Hypothalamus (tissue), 51 donors: ENCODE measurements around the gene ALKBH4.
"Not testable (repeated sequence)": the region's sequence is repeated elsewhere in the genome, so short reads cannot be mapped to it uniquely, and the experiment has no call there.

Experiments
- DNase-seq, 51 donors: peaks; one replicate each; lab custom pipeline; 2025; lab: John Stamatoyannopoulos, UW

The ALKBH4 gene

DNA sequence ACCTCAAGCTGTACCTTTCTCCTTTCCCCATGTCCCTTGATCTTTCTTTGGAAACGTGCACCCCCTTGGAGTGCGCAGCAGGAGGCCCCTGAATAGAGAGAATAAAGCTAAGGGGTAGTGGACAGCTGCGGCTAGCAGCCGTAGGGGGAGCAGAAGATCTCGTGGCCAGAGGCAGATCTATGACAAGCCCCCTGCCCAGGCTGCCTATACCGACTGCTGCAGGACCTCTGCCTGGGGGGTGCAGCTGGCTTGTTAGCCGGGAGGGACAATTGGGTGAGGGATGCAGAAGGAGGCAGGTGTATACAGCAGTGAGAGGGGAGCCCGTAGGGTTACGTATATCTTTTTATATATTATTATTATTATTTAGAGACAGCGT, 14.5 kb upstream of the ALKBH4 start:
- DNase-seq: not testable (repeated sequence)

DNA sequence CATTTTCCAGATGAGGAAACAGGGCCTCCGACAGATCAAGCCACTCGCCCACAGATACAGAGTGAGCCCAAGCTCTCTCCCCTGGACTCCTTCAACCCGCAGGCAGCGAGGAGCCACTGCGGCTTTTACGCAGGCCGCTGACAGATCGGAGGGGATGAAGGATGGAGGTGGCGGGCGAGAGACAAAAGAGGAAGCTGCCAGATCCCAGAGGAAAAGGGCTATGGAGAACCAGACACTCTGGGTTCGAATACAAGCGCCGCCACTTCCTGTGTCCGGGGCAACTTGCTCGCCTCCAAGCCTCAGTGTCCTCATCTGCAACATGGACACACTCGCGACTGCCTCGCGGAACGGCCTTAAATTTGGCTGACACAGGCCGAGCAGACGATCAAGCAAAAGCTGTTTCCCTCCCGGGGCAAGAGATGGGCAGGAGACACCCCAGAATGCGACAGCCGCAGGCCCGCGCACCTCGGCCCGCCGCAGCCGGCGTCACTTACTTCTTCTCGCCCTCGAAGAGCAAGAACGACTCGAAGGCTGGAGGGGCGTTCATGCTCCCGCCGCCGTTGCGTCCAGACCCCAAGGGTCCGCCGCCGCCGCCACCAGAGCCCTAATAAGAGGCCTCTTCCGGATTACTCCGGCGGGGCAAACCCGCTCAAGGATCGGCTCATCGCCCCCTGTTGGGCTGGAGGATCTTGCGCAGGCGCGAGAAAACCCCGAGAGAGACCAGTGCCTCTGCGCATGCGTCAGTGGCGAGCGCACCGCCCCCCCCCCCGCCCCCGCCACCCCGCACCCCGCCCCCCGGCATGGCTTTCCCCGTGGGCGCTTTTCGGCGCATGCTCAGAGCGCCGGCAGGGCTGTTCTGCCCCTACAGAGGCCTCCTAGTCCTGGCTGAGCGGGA, 13.9 kb upstream of the ALKBH4 start, which contains the start of gene POLR2J:
POLR2J (minus strand) TSS at position 609 of the 895 bp plus-strand sequence; CDS start at position 547, 62 bp downstream.
- DNase-seq: not testable (repeated sequence)

DNA sequence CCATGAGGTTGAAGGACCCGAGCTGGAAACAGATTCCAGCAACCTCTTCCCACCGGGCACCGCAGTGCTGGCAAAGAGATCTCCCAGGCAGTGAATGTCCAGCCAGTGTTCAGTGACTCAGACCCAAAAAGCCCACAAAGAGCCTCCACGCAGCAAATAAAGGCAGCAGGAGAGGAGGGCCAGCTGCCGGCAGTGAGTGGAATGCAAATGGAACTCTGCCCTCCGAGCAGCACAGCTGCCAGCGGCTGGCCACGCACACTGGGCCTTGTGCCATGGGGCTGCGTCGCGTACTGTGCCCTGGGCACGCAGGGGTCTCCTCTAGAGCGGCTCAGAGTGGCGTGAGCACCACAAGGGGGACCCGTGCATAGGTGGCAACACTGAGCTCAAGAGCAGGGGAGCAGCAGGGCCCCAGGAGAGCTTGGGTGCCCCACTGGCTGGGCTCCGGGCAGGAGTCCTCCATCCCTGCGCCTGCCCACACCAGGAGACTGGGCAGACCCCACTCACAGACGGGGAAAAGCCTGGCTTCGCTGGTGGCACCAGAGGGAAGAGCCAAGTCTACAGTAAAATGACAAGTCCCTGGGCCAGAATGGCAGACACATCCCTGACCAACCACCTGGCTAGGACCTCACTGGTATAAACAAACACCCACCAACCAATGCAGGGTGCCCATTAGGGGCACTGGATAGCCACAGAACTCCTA, 10.2 kb upstream of the ALKBH4 start:
- DNase-seq: not testable (repeated sequence)

DNA sequence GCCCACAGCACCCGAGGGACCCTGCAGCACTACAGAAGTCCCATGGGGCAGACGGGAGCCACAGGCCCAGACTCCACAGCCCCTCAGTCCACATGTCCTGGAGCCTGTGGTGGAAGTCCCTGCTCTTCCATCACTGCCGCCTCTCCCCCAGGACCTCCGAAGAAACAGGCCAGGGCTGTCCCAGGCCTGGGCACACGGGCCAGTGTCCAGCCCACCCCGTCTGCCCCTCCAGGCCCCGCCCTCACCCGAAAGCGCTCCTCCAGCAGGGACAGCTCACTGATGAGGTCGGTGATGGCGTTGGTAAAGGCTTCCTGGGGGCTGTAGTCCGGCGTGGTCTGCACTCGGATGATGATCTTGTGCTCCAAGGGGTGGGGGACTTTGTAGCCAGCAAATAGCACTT, 9.5 kb upstream of the ALKBH4 start:
- DNase-seq: not testable (repeated sequence)

- peak in 24 of 51 donors; percentile 4 to 62 (median 28) for DNase-seq
Observed at GRCh38 chr7:102473271-102473991, 8.8 kb upstream of the ALKBH4 start.

DNA sequence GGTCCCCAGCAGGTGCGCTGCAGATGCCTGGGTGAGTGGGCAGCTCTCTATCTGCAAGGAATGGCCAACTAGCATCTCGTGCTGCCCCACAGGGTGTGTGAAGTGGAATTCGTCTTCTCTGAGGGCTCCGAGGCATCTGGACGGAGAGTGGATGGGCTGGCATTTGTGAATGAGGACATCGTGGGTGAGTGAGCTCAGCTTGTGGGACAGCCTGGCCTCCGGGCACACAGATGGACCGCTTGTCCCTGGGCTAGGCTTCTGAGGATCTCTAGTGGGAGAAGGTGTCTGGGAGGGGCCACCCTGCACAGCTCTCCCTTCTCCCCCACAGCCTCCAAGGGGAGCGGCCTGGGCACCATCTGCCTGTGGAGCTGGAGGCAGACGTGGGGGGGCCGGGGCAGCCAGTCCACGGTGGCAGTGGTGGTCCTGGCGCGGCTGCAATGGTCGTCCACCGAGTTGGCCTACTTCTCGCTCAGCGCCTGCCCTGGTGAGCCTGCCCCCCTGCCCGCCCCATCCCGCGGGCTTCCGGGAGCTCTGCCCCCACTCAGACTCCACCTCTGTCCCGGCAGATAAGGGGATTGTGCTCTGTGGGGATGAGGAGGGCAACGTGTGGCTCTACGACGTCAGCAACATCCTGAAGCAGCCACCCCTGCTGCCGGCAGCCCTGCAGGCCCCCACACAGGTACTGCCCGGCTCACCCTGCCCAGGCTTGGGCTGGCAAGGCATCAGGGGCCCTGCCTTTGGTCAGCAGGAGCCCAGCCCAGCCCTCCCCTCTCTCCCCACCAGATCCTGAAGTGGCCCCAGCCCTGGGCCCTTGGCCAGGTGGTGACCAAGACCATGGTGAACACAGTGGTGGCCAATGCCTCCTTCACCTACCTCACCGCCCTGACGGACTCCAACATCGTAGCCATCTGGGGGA, 7.7 kb upstream of the ALKBH4 start:
- no peak for DNase-seq

DNA sequence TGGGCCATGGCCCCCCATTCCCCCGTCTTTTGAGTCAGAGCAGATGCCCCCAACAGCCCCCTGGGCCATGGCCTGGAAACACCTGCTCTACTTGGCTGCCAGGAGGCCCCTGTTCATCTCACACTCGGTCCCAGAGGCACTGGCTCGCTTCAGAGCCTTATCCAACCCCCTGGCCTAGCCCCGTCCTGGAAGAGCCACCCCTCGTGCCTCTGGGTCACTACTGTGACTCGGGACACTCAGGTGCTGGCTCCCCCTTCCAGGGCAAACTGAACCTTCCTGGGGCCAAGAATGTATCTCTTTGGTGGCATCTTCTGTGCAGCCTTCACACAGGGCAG, 7.1 kb upstream of the ALKBH4 start:
- no peak for DNase-seq

DNA sequence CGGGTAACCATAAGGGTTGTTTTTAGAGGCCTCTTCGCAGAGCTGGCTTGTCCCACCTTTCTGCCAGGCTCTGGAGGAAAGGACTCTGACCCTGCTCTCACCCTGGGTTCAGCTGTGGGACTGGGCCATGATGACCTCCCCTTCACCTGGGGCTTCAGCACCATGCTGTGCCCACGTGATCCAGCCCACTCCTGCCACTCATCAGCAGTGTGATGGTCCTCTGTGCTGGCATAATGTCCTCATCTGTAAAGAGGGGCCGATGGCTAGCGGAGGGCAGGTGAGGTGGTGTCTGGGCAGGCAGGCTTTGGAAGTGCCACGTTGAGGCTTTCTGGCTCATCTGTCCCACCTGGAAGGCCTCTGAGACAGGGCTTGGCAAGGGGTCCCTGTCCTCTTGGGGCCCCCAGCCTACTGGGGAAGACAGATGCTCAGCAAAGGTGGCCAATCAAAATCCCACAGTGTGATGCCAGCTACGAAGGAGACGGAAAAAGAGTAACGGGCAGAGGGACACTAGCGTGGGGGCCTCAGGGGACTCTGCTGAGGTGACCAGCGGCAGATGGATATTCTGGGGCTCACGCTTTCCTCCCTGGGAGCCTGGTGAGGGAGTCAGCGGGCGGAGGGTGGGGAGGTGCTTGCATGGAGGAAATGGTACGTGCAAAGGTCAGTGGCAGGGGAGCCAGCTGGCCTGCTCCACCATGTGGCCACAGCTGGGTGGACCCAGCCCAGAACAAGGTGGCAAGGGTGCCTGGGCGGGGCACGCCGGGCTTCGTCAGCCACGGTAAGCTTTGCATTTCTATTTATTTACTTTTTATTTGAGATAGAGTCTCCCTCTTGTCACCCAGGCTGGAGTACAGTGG, 5.5 kb upstream of the ALKBH4 start:
- no peak for DNase-seq

GRCh38 chr7:102469351-102469971, 4.8 kb upstream of the ALKBH4 start:
- DNase-seq: no peak

GRCh38 chr7:102468478-102469350, 4.1 kb upstream of the ALKBH4 start:
- peak in 2 of 51 donors; percentile 22 to 24 for DNase-seq

DNA sequence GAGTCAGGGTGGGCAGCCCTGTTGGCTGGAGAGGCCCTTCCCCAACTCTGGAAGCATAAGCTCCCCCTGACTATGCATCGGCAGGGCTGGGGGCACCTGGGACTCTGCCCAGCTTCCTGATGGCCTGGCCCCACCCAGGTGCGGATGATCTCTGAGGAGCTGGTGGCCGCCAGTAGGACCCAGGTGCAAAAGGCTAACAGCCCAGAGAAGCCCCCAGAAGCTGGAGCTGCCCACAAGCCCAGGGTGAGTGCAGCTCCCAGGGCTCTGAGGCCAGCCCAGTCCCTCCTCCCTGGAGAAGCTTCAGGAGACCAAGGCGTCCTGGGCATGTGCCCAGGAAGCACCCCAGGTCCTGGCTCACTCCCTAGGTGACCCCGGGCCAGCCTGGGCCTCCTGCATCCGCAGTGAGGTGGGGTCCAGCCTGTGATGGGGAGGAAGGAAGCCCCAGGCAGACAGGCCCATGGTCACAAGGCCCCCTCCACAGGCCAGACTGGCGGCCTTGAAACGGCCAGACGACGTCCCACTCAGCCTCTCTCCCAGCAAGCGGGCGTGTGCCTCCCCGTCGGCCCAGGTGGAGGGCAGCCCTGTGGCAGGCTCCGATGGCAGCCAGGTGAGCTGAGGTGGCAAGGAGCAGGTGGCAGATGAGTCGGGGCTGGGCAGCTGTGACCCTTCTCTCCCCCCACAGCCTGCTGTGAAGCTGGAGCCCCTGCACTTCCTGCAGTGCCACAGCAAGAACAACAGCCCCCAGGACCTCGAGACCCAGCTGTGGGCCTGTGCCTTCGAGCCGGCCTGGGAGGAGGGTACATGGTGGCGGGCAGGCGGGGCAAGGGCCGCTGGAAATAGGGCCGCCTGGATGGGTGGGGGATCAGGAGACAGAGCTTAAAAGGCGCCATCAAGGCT, 3.2 kb upstream of the ALKBH4 start:
- DNase-seq: no peak

GRCh38 chr7:102466097-102466496, 1.4 kb upstream of the ALKBH4 start:
- no peak for DNase-seq

DNA sequence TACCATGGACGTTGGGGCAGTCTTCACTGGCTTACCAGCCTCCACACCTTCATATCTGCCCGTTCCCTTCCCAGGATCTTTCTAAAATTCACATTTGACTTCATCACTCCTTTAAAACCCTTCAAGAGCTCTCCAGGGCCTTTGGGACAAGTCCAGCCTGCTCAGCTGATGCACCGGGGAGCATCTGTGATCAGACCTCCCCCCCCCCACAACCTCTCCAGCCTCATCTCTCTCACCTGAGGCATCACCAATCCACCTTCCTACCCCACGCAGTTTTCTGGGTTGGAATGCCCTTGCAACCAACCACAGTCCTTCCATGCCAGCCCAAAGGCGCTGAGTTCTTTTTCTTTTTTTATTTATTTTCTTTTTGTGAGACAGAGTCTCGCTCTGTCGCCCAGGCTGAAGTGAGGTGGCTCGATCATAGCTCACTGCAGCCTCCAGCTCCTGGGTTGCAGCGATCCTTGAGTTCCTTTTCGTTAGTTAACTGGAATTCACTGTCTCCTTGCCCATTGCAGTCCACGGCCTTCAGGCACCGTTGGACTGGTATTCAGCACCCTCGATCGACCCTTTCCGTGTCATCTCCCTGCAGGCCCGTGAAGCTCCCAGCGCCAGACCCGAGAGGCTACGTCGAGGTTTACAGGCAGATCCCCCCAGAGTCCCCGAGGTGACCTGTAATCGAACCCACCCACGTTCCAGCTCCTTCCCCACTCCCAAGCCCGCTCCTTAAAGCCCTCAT, 654 bp downstream of the ALKBH4 start:
- peak in 1 of 51 donors; percentile 20 for DNase-seq

GRCh38 chr7:102460467-102460866, 4.2 kb downstream of the ALKBH4 start:
- DNase-seq: no peak

GRCh38 chr7:102459221-102459844, 5.3 kb downstream of the ALKBH4 start:
- no peak for DNase-seq
